Subcutaneous adipose tissue (tissue), 4 donors: Measurements from ENCODE around the gene ZFYVE19. TPM values are rescaled to one million over a fixed set of nuclear protein-coding genes. Genes with fewer than 3 reads are reported as not detected.

Source experiments
- CTCF ChIP-seq: fragments of 450-650 bp; IDR thresholded peaks from one replicate; pipeline ENCODE4 v1.5.1; 2016; ENCODE audit warnings: low read depth, mild to moderate bottlenecking, control low read depth, antibody characterized with exemption, moderate library complexity
- total RNA-seq, 4 donors: library from RNA; depleted of rRNA; stranded (reverse); fragments of >200 nt; gene quantifications; one replicate each; pipeline ENCODE4 v1.1.0, GENCODE V29; 2016

ZFYVE19 gene
- total RNA-seq, 4 donors from 2014 or later: 16.1 to 25.5 (median 19.3) TPM

- no peak for TF ChIP-seq CTCF
These were observed 13.5 kb upstream of the ZFYVE19 start for GRCh38 chr15:40793216-40793989.

GRCh38 chr15:40796041-40796440, 10.8 kb upstream of the ZFYVE19 start:
- TF ChIP-seq CTCF: no peak

GRCh38 chr15:40796512-40796911, 10.4 kb upstream of the ZFYVE19 start:
- TF ChIP-seq CTCF: no peak

- no peak for TF ChIP-seq CTCF
These were observed 7.4 kb upstream of the ZFYVE19 start for GRCh38 chr15:40799523-40799922.

GRCh38 chr15:40803076-40803475, 3.8 kb upstream of the ZFYVE19 start:
- no peak for TF ChIP-seq CTCF

GRCh38 chr15:40803688-40804087, 3.2 kb upstream of the ZFYVE19 start:
- no peak for TF ChIP-seq CTCF

- no peak for TF ChIP-seq CTCF
These were observed 239 bp upstream of the ZFYVE19 start for GRCh38 chr15:40806672-40807027.
